Myocyte (in vitro differentiated cells): ENCODE data around the gene OTOGL. TPM values are rescaled to one million over a fixed set of nuclear protein-coding genes. Genes with fewer than 3 reads are reported as not detected.

Experiments
- DNase-seq: peaks from one replicate; pipeline ENCODE4 v3.0.0-alpha.2; 2012; ENCODE audit warnings: low read depth
- total RNA-seq: library from RNA; depleted of rRNA; stranded (reverse); fragments of >200 nt; gene quantifications from 2 replicates; pipeline ENCODE4 v1.2.3, GENCODE V29; 2014

Gene OTOGL
- total RNA-seq, 1 donor from 2014 or later = 0.29 TPM

GRCh38 chr12:80356097-80356496, 256.8 kb downstream of the OTOGL start:
- DNase-seq = no peak

GRCh38 chr12:80359703-80360102, 260.4 kb downstream of the OTOGL start:
- DNase-seq = no peak

GRCh38 chr12:80364056-80364455, 264.7 kb downstream of the OTOGL start:
- DNase-seq = no peak

GRCh38 chr12:80373666-80374065, 274.3 kb downstream of the OTOGL start:
- no peak for DNase-seq

- no peak for DNase-seq
These were observed 275.3 kb downstream of the OTOGL start for GRCh38 chr12:80374615-80375014.

- no peak for DNase-seq
These were observed 277.9 kb downstream of the OTOGL start for GRCh38 chr12:80377140-80377794.

GRCh38 chr12:80381121-80381520, 281.8 kb downstream of the OTOGL start:
- no peak for DNase-seq

GRCh38 chr12:80382254-80382653, 282.9 kb downstream of the OTOGL start:
- DNase-seq = no peak

GRCh38 chr12:80400571-80400991, 301.2 kb downstream of the OTOGL start:
- peak; percentile 16 for DNase-seq

- no peak for DNase-seq
These were observed 301.9 kb downstream of the OTOGL start for GRCh38 chr12:80401191-80401590.

GRCh38 chr12:80404629-80405028, 305.3 kb downstream of the OTOGL start:
- no peak for DNase-seq

GRCh38 chr12:80406253-80406652, 306.9 kb downstream of the OTOGL start:
- no peak for DNase-seq

- no peak for DNase-seq
These were observed 312.4 kb downstream of the OTOGL start for GRCh38 chr12:80411787-80412186.

GRCh38 chr12:80412343-80412953, 313.1 kb downstream of the OTOGL start:
- peak; percentile 70 for DNase-seq

GRCh38 chr12:80413462-80413861, 314.1 kb downstream of the OTOGL start:
- no peak for DNase-seq

GRCh38 chr12:80415466-80415865, 316.1 kb downstream of the OTOGL start:
- DNase-seq = no peak

GRCh38 chr12:80419644-80420043, 320.3 kb downstream of the OTOGL start:
- DNase-seq = peak; percentile 7

- DNase-seq = no peak
These were observed 320.7 kb downstream of the OTOGL start for GRCh38 chr12:80420075-80420474.

- DNase-seq = no peak
These were observed 323.2 kb downstream of the OTOGL start for GRCh38 chr12:80422550-80422949.
